Adrenal gland (tissue), 12 donors: ENCODE data around the gene PTPRN2. TPM values are rescaled to one million over a fixed set of nuclear protein-coding genes. Genes with fewer than 3 reads are reported as not detected.

ENCODE experiments used
- DNase-seq, 7 donors: peaks; one replicate each; pipeline ENCODE4 v3.0.0-alpha.2; 2019 to 2020
- H3K27ac ChIP-seq, 5 donors: fragments of 200-600 bp; sonication (generic) in 4 of 5; 1 replicate in 3 of 5; 2 replicates in 2 of 5; pipeline versions ENCODE4 v1.5.1 to v1.8.0; 2016 to 2020; ENCODE audit warnings: mild to moderate bottlenecking in 1 of 5
- H3K27me3 ChIP-seq: fragments of 200-600 bp; 2 replicates; pipeline ENCODE4 v1.8.0; 2021
- H3K36me3 ChIP-seq, 2 donors: fragments of 200-600 bp; replicated peaks in 1 of 2; 1 replicate in 1 of 2; 2 replicates in 1 of 2; pipeline versions ENCODE4 v1.5.1 to v1.8.0; 2018 to 2022
- H3K4me1 ChIP-seq, 2 donors: fragments of 200-600 bp; replicated peaks in 1 of 2; 1 replicate in 1 of 2; 2 replicates in 1 of 2; pipeline versions ENCODE4 v1.5.1 to v1.8.0; 2018 to 2021
- H3K4me3 ChIP-seq, 4 donors: fragments of 200-600 bp; sonication (generic) in 3 of 4; one replicate each; pipeline ENCODE4 v1.5.1; 2016 to 2018
- H3K9me3 ChIP-seq, 3 donors: fragments of 200-600 bp; sonication (generic) in 1 of 3; replicated peaks in 1 of 3; 1 replicate in 2 of 3; 2 replicates in 1 of 3; pipeline versions ENCODE4 v1.5.1 to v1.8.0; 2016 to 2021
- POLR2A ChIP-seq, 2 donors: fragments of 450-650 bp; IDR thresholded peaks; one replicate each; pipeline ENCODE4 v1.6.1; 2017; ENCODE audit warnings: antibody characterized with exemption in 2 of 2, mild to moderate bottlenecking in 2 of 2, moderate library complexity in 1 of 2
- WGBS, 4 donors: extraction: QIAGEN DNeasy Blood & Tissue Kit in 2 of 4; methylation state at CpG; one replicate each; pipeline versions ENCODE4 v1.1.5 to v1.1.7; 2013 to 2017; 5-methylcytosine and 5-hydroxymethylcytosine counted together
- intact Hi-C, 2 donors: fragments of 100-400 bp; cut with DNase I; formaldehyde crosslinking; loops; one replicate each; pipeline versions ENCODE4 v1.14.1 to v1.15.0; 2022 to 2023
- polyA plus RNA-seq, 3 donors: library from polyadenylated mRNA; stranded (reverse); fragments of 200-250 nt in 2 of 3; fragments of 350-450 nt in 1 of 3; fragmentation: Illumina TruSeq in 1 of 3; extraction: RNeasy Lipid Tissue Mini Kit (QIAGEN cat#74804) in 1 of 3; gene quantifications; one replicate each; pipeline ENCODE4 v1.2.3, GENCODE V29; 2013 to 2014
- total RNA-seq, 9 donors: library from RNA; depleted of rRNA in 4 of 9; stranded (reverse); fragments of >200 nt in 4 of 9; fragments of 120-200 nt in 1 of 9; fragmentation: NEBNext Ultra II Directional in 1 of 9; extraction: Animal tissue kit (Norgen Biotek cat#: 25700) in 1 of 9; gene quantifications; one replicate each; pipeline versions ENCODE4 v1.1.0 to v1.2.4, GENCODE V29; 2013 to 2023
- TF ChIP-seq, protein P1 (sequence below), 6 experiments: fragments of 450-650 bp in 4 of 6; fragments of 200-600 bp in 2 of 6; sonication (generic) in 1 of 6; IDR thresholded peaks; 1 replicate in 5 of 6; 2 replicates in 1 of 6; pipeline versions ENCODE4 v1.5.1 to v1.8.0; 2016 to 2021; ENCODE audit warnings: antibody characterized with exemption in 6 of 6, mild to moderate bottlenecking in 2 of 6, moderate library complexity in 1 of 6
- donor health status: healthy with polysubstance abuse.
- donor health status: Bipolar disorder and iron deficiency.
- donor health status: DM: yes; HTN: yes; CAD: no.
- donor health status: DM: no; HTN: no; CAD: no.
- donor health status: DM: no; HTN: no; CAD: no.
- donor health status: DM: yes; HTN: yes; CAD: no.

PTPRN2 gene
- total and polyA plus RNA-seq, 12 donors = 2.2 to 16.2 (median 3.4) TPM

DNA sequence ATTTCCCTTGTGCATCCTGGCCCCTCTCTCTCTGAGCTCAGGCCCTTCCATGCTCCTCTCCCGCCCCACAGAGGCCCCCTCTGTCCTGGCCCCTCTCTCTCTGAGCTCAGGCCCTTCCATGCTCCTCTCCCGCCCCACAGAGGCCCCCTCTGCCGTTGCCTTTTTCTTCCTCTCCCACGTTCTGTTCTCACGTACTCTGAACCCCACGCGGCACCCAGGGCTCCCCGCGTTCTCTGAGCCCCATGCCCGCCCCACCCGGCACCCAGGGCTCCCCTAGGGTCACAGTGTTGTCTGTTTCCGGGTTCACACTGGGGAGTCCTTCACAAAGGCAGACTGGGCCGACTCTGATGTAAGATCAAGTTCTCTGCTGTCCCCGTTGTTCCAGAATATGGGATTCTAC lies 914.0 kb downstream of the PTPRN2 start:
- H3K27ac ChIP-seq = no peak overlapping the region
- peaks cover 7% of the 10 kb centered on the region for H3K27me3 ChIP-seq
- intact Hi-C loops = no loop called here
- H3K4me3 ChIP-seq = no peak overlapping the region
- no peaks in the 10 kb centered on the region for H3K36me3 ChIP-seq
- 70 to 75% (median 72%) methylated on average over 14 of the region's 14 CpGs for WGBS, 4 donors
- no peak for TF ChIP-seq POLR2A (IDR thresholded peaks at IDR 0.05)
- TF ChIP-seq, protein P1, sequence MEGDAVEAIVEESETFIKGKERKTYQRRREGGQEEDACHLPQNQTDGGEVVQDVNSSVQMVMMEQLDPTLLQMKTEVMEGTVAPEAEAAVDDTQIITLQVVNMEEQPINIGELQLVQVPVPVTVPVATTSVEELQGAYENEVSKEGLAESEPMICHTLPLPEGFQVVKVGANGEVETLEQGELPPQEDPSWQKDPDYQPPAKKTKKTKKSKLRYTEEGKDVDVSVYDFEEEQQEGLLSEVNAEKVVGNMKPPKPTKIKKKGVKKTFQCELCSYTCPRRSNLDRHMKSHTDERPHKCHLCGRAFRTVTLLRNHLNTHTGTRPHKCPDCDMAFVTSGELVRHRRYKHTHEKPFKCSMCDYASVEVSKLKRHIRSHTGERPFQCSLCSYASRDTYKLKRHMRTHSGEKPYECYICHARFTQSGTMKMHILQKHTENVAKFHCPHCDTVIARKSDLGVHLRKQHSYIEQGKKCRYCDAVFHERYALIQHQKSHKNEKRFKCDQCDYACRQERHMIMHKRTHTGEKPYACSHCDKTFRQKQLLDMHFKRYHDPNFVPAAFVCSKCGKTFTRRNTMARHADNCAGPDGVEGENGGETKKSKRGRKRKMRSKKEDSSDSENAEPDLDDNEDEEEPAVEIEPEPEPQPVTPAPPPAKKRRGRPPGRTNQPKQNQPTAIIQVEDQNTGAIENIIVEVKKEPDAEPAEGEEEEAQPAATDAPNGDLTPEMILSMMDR (IDR thresholded peaks at IDR 0.05) = no peak
- DNase-seq = peak in 2 of 7 donors; percentile 6 to 8
- no peaks in the 10 kb centered on the region for H3K9me3 ChIP-seq
- H3K4me1 ChIP-seq = no peaks in the 10 kb centered on the region

DNA sequence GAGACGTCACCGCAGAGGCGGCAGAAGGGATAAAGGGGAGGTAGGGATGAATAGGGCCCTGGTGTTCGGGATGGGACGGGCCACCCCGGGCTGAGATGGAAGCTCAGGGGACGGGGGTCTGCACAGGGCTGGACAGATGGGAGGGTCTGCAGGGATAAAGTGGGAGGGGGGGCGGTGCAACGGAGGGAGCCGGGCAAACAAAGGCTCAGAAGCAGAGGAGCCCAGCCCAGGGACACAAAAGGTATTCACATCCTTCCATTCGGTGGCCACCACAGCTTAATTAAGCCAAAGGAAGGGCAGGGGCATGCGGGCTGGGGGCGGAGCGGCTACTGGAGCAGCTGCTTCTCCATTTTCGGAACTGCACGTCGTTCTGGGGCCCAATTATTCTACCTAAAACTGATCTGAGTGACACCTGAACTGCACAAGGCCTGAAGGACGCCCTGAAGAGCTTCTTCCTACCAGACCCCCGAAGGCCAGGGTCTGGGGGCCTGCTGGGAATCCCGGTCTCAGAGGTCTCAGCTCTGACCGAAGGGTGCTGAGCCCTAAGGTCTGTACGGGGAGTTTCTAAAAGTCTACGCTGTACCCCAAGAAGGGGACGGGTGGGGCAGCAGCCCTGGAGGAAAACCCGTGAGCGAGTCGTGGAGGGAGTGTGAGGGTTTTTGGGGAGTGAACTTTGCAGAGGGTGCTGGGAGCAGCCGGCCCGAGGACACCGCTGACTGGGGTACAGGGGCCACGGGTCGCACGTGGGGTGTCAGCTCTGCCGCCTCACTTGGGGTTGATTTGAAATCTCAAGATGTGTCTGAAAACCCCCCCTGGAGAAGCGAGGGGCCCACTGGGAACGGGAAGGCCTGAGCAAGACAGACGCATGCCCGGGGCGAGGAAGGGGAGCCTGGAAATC lies 916.0 kb downstream of the PTPRN2 start:
- WGBS, 4 donors = 83 to 88% (median 85%) methylated on average over 37 to 39 of the region's 39 CpGs
- H3K4me3 ChIP-seq = no peak overlapping the region
- peak in 2 of 7 donors; percentile 1 to 6 for DNase-seq
- H3K27ac ChIP-seq = no peak overlapping the region
- intact Hi-C loops = no loop called here
- H3K36me3 ChIP-seq = no peaks in the 10 kb centered on the region
- H3K27me3 ChIP-seq = peaks cover 4% of the 10 kb centered on the region
- H3K4me1 ChIP-seq = no peaks in the 10 kb centered on the region
- no peak for TF ChIP-seq POLR2A (IDR thresholded peaks at IDR 0.05)
- TF ChIP-seq, protein P1 (IDR thresholded peaks at IDR 0.05) = no peak
- H3K9me3 ChIP-seq = no peaks in the 10 kb centered on the region

DNA sequence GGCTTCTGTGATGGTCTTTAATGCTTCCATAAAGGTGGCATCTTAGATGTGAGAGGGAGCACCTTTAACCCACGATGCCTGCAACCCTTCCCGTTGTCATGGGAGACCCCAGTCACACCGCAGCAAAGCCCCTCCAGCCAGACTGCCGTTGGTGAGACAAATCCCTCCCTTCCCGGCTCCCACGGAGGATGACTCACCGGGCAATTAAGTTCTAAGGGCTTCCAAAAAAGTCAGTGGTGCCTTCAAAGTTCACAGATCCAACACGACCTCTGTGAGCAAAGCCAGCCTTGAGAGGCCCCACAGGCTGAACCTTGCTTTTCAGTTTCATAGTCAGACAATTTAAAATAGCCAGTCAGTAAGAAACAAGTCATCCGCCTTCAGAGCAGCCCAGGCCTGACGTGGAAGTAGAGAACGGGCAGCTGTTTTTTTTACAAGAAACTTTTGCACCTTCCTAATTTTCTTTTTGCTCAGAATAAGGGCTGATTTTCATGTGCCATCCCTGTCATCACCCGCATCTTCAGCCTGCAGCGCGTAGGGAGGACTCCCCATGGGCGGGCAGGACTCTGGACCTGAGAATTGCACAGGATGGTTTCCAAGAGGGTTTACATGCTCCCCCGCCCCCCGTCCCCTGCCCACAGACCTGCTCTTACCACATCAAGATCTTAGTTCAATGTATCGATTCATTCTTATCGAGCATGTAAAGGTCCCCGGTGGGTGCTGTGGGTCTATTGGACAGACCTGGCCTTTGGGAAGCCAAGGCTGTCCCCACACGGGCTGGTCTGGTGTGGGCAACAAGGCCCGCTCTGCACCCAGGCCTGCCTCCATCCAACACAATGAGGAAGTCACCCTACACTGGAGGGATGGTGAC lies 916.9 kb downstream of the PTPRN2 start:
- 58 to 67% (median 61%) methylated on average over 22 of the region's 22 CpGs for WGBS, 4 donors
- no peaks in the 10 kb centered on the region for H3K4me1 ChIP-seq
- H3K27ac ChIP-seq = no peak overlapping the region
- no peaks in the 10 kb centered on the region for H3K36me3 ChIP-seq
- intact Hi-C loops = no loop called here
- peaks cover 4% of the 10 kb centered on the region for H3K27me3 ChIP-seq
- DNase-seq = peak in 1 of 7 donors; percentile 10
- TF ChIP-seq, protein P1 (IDR thresholded peaks at IDR 0.05) = no peak
- TF ChIP-seq POLR2A (IDR thresholded peaks at IDR 0.05) = no peak
- no peak overlapping the region for H3K4me3 ChIP-seq
- no peaks in the 10 kb centered on the region for H3K9me3 ChIP-seq

DNA sequence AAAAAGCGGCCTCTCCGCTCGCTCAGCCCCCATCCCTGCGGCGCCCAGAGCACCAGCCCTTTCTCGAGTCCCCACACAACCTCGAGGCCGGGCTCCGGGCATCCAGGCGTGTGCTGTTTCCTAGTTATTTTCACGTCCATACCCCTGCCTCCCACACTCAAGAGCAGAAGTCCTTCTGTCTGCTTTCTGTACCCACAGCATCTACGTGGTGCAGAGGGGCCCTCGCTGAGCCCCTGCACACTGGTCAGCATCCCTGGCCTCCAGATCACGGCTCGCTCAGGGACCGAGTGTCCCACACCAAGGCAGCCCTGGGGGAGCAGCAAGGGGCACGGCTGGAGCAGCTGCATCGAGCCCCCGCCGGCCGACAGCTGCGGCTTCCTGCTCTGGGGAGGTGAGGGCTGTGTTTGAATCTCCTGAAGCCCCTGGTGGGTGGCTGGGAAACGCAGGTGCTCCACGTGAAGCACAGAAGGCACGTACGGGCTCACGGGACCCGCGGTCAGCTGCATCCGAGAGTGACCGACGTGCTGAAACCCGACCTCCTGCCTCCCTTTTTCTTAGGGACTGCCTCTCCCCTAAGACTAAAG lies 917.8 kb downstream of the PTPRN2 start:
- peaks cover 4% of the 10 kb centered on the region for H3K27me3 ChIP-seq
- intact Hi-C loops = no loop called here
- H3K27ac ChIP-seq = no peak overlapping the region
- peak in 1 of 7 donors; percentile 2 for DNase-seq
- TF ChIP-seq, protein P1 (IDR thresholded peaks at IDR 0.05) = no peak
- TF ChIP-seq POLR2A (IDR thresholded peaks at IDR 0.05) = no peak
- H3K9me3 ChIP-seq = no peaks in the 10 kb centered on the region
- WGBS, 4 donors = 50 to 77% (median 63%) methylated on average over 12 to 33 of the region's 33 CpGs
- H3K4me3 ChIP-seq = no peak overlapping the region
- no peaks in the 10 kb centered on the region for H3K4me1 ChIP-seq
- H3K36me3 ChIP-seq = no peaks in the 10 kb centered on the region
